NCI-H446 treated with DMSO at 0.1 percent for 48 hours (cell line): ENCODE measurements around the gene ATP6V1G2.
"Not testable (repeated sequence)": the region's sequence is repeated elsewhere in the genome, so short reads cannot be mapped to it uniquely, and the experiment has no call there.

Source experiments
- DNase-seq: peaks from one replicate; lab custom pipeline; 2025; lab: John Stamatoyannopoulos, UW

The ATP6V1G2 gene

GRCh38 chr6:31575952-31576685, 29.7 kb upstream of the ATP6V1G2 start:
- no peak for DNase-seq

GRCh38 chr6:31575335-31575901, 29.0 kb upstream of the ATP6V1G2 start, which contains the start of gene TNF:
TNF (plus strand) TSS chr6:31575565; CDS start chr6:31575742, 177 bp downstream.
- DNase-seq = no peak

GRCh38 chr6:31574106-31575061, 28.0 kb upstream of the ATP6V1G2 start:
- DNase-seq = no peak

GRCh38 chr6:31573239-31574105, 27.1 kb upstream of the ATP6V1G2 start:
- no peak for DNase-seq

- DNase-seq = no peak
These were observed 25.9 kb upstream of the ATP6V1G2 start, which contains the start of gene LTA for GRCh38 chr6:31572041-31572911. LTA (plus strand) TSS chr6:31572289; CDS start chr6:31572743, 454 bp downstream.

GRCh38 chr6:31569861-31570536, 23.6 kb upstream of the ATP6V1G2 start:
- DNase-seq = no peak

GRCh38 chr6:31568537-31568961, 22.1 kb upstream of the ATP6V1G2 start:
- DNase-seq = no peak

GRCh38 chr6:31567531-31568370, 21.3 kb upstream of the ATP6V1G2 start:
- no peak for DNase-seq

- DNase-seq = no peak
These were observed 14.3 kb upstream of the ATP6V1G2 start for GRCh38 chr6:31560697-31561058.

- DNase-seq = no peak
These were observed 13.7 kb upstream of the ATP6V1G2 start for GRCh38 chr6:31559958-31560696.

GRCh38 chr6:31559606-31559957, 13.2 kb upstream of the ATP6V1G2 start:
- DNase-seq = no peak

GRCh38 chr6:31558631-31559500, 12.5 kb upstream of the ATP6V1G2 start:
- no peak for DNase-seq

GRCh38 chr6:31558318-31558625, 11.9 kb upstream of the ATP6V1G2 start:
- DNase-seq = no peak

- no peak for DNase-seq
These were observed 11.3 kb upstream of the ATP6V1G2 start for GRCh38 chr6:31557443-31558317.

- DNase-seq = no peak
These were observed 9.9 kb upstream of the ATP6V1G2 start for GRCh38 chr6:31556307-31556706.

GRCh38 chr6:31551371-31551770, 5.0 kb upstream of the ATP6V1G2 start:
- DNase-seq = not testable (repeated sequence)

- no peak for DNase-seq
These were observed 2.1 kb upstream of the ATP6V1G2 start for GRCh38 chr6:31548544-31548873.
